Activated T-cell treated with anti-CD3 and anti-CD28 coated beads, Interleukin-2, amount 50 U/mL, for 1 hour (primary cell): ENCODE measurements around the gene SPTBN4.
A peak's percentile ranks its signal among the peaks of the same experiment; 100 is the strongest.

Experiments
- DNase-seq: peaks from one replicate; pipeline ENCODE4 v3.0.0-alpha.2; 2020

The SPTBN4 gene

DNA sequence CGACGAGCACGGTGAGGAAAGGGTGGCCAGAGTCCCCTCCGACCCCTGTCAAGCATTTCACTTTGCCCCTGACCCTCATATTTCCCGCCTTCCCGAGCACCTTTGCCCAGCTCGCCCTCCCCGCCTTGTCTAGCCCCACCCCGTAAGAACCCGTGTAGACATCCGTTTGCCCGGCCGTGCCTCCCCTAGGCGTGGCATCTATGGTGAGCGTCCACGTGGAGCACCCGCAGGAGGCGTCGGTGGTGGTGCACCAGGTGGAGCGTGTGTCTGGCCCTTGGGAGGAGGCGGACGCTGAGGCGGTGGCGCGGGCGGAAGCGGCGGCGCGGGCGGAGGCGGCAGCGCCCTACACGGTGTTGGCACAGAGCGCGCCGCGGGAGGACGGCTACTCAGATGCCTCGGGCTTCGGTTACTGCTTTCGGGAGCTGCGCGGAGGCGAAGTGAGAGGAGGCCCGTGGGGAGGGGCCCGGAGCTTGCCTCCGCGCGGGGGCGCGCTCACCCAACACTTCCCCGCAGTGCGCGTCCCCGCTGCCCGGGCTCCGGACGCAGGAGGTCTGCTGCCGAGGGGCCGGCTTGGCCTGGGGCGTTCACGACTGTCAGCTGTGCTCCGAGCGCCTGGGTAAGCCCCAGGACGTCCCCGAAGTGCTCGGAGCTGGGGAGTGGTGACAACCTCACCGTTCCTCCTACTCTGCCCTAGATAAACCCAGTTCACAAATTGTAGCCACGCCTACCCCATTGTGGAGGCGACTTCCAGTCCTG lies 138.6 kb downstream of the SPTBN4 start:
- DNase-seq: peak; percentile 80

DNA sequence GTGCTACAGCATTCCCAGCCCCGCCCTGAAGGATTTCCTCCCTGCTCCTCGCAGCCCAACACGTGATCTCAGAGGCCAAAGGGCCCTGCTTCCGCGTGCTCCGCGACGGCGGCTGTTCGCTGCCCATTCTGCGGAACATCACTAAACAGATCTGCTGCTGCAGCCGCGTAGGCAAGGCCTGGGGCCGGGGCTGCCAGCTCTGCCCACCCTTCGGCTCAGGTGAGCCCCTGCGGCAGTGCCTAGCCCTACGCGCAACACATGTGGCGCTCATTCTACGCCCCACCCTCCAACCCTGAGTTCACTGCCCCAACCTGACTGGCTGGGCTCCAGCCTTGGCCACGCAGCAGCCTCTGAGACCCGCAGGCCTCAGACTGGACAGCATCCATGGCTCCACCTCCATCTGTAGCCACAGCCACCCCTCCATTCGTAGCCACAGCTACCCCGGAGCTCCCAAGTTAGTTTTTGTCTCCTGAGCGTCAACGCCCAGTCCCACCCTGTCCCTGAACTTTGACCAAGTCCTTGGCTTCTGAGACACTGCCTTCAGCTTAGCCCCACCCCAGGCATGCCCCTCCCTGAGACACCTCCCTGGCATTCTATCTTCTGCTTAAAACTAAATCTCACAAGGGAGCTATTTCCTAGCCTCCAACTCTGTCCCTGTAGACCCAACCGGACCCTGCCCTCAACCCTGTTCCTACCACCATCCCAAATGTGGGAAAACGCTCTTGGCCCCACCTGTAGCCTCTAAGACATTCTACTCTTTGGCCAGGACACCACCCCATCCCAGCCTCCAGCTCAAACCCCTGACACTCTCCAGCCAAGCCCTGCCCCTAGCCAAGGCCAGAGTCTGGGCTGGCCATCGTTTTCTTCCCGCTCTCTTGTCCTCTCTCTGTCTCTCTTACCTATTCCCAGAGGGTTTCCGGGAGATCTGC lies 140.8 kb downstream of the SPTBN4 start:
- no peak for DNase-seq

DNA sequence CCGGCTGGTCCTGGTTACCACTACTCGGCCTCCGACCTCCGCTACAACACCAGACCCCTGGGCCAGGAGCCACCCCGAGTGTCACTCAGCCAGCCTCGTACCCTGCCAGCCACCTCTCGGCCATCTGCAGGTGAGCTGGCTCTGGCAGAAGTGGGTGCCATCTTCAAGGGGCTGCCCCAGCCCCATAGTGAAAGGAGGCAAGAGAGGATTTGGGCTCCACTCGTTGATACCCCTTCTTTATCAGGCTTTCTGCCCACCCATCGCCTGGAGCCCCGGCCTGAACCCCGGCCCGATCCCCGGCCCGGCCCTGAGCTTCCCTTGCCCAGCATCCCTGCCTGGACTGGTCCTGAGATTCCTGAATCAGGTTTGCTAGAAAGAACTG lies 141.4 kb downstream of the SPTBN4 start:
- no peak for DNase-seq

DNA sequence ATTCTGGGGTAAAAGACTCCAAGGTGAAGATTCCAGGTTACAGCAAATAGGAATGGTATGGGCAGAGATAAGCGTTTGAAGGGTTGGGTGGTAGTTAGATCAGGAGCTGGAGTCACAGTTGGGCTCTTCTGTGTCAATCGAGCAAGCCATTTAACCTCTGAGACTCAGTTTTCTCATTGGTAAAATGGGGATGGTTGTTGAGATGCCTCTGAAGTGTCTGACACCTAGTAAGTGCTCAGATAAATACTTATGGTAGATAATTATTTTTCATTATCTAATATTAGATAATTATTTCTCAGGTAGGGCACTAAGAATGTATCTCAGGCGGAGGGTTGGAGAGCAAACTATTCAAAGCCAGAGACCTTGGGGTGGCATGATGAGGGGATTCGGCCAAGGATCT lies 142.2 kb downstream of the SPTBN4 start:
- DNase-seq: no peak

DNA sequence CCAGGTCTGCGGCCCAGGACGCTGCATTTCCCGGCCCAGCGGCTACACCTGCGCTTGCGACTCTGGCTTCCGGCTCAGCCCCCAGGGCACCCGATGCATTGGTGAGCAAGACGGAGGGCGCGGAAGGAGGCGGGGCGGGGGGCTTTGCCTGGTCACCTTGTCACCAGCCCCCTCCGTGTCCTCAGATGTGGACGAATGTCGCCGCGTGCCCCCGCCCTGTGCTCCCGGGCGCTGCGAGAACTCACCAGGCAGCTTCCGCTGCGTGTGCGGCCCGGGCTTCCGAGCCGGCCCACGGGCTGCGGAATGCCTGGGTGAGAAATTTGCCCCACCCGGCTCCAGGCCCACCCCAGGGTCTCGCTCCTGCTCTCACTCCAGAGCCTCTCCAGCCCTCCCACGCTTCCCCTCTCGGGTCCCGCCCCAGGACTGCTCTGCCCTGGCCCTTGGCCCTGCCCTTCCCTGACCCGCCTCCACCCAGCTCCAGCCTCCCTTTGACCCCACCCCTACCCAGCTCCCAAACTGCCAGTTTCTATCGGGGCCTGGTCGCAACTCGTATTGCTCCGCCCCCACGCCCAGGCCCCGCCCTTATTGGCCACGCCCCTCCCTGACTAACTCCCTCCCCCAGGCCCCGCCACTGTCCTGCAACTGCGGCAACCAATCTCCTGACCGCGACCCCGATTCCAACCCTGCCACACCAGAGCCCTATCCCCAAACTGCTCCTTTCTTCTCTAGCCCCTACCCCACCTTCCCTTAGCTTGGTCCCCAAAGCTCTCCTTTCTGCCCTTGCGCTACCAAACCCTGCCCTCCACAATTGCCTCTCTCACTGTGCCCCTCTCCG lies 143.0 kb downstream of the SPTBN4 start:
- DNase-seq: peak; percentile 88

DNA sequence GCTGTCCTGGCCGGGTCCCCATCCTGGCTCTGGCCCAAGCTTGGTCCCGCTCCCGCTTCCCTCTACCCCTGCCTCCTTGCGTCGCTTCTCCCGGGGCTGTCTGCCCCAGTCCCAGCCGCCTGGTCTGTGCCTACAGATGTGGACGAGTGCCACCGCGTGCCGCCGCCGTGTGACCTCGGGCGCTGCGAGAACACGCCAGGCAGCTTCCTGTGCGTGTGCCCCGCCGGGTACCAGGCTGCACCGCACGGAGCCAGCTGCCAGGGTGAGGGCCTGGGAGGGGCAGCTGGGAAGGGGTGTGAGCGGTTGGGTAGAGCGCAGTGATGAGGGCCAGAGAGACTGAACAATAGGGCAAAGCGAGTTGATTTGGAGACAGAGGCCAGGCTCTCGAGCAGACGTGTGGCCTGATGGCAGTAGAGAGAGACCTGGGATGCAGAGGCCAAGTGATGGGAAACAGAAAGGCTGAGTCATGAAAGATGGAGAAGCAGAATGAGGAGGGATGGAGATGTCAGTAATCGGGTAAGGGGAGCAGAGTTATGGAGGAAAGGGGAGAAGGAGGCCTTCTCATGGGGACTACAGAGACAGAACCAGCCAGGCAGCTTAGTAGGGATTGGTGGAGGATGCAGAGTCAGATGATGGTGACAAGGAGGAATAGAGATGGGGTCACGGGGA lies 143.7 kb downstream of the SPTBN4 start:
- peak; percentile 75 for DNase-seq

DNA sequence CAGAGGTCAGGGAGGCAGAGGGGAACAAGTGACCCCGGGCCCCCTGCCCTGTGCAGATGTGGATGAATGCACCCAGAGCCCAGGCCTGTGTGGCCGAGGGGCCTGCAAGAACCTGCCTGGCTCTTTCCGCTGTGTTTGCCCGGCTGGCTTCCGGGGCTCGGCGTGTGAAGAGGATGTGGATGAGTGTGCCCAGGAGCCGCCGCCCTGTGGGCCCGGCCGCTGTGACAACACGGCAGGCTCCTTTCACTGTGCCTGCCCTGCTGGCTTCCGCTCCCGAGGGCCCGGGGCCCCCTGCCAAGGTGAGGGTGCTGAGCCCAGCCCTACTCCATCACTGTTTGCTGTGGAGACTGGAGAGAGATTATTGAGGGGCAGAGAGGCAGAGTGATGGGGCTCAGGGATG lies 144.3 kb downstream of the SPTBN4 start:
- DNase-seq: peak; percentile 40

DNA sequence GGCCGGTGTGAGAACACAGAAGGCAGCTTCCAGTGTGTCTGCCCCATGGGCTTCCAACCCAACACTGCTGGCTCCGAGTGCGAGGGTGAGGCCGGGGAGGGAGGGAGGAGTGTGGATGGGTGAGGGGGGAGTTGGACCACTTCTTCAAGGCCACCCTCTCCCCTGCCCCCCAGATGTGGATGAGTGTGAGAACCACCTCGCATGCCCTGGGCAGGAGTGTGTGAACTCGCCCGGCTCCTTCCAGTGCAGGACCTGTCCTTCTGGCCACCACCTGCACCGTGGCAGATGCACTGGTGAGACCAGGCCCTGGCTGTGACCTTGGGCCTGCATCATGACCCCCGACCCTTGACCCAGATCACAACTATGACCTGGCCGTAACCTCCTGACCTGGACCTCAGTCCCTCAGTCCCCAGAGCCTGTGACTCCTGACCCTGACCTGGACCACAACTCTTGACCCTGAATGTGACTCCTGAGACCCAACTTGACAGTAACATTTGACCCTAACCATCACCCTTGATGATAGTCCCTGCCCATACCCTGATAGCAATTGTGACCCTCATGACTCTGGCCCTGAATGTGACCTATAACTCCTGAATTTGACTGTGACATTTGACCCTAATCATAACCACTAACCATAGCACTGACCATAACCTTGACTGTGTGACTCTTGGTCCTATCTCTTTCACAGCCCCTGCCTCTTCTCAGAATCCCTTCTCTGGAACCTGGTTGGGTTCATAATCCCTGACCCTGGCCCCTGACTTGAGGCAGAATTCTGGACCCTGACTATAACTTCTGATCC lies 145.3 kb downstream of the SPTBN4 start:
- DNase-seq: no peak

DNA sequence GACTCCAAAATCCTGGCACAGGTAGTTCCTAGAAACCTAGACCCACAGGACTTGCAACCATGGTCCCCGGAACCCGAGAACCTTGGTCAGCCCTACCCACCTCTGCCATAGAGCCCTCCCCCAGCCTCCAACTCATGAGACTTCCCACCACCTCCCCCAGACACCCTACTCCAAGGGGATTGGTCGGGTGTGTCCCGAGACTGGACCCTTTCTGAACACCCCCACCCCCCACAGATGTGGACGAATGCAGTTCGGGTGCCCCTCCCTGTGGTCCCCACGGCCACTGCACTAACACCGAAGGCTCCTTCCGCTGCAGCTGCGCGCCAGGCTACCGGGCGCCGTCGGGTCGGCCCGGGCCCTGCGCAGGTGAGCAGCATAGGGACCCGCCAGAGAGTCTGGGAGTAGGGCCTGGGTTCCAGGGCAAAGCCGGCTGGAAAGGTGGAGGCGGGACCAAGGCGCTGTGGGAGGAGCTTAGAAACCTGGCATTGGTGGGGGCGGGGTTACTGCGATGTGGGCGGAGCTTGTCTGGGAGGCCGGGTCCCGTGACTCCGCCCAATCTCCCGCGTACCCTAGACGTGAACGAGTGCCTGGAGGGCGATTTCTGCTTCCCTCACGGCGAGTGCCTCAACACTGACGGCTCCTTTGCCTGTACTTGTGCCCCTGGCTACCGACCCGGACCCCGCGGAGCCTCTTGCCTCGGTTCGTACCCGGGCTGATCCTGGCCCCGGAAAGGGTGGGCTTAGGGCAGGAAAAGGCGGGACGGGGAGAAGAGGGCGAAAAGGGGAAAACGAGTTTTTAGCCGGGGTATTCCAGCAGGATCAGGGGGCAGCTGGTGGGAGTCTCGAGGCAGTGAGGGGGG lies 146.3 kb downstream of the SPTBN4 start:
- peak; percentile 77 for DNase-seq

DNA sequence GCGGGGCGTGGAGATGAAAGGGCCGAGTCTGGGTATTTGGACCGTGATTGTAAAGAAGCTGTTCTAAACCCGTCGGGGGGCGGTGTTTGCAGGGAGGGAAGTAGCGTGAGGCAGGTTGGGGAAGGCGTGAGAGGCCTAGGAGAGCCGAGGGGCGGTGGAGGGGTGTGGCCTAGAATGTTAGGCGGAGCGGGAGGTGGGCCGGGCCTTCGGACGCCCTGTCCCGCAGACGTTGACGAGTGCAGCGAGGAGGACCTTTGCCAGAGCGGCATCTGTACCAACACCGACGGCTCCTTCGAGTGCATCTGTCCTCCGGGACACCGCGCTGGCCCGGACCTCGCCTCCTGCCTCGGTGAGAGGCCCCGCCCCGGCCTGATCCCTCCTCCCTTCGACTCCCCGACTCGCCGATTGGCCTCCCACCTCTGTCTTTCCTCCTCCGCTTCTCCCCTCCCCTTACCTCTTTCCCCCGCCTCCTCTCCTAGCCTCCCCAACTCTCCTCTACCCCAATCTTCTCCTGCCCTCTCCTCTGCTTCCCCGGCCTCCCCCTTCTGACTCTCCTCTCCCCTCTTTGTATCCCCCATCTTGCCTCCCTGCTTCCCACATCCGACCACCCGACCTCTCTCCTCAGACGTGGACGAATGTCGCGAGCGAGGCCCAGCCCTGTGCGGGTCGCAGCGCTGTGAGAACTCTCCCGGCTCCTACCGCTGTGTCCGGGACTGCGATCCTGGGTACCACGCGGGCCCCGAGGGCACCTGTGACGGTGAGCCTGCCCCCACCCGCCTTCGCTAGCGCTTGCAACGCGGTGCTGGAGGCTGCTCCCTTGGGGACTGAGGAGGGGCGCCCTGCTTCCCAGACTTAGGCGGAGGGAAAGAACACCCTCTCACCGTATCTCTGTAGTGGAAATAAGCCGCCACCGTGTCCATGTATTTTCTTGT lies 147.2 kb downstream of the SPTBN4 start:
- DNase-seq: peak; percentile 84

DNA sequence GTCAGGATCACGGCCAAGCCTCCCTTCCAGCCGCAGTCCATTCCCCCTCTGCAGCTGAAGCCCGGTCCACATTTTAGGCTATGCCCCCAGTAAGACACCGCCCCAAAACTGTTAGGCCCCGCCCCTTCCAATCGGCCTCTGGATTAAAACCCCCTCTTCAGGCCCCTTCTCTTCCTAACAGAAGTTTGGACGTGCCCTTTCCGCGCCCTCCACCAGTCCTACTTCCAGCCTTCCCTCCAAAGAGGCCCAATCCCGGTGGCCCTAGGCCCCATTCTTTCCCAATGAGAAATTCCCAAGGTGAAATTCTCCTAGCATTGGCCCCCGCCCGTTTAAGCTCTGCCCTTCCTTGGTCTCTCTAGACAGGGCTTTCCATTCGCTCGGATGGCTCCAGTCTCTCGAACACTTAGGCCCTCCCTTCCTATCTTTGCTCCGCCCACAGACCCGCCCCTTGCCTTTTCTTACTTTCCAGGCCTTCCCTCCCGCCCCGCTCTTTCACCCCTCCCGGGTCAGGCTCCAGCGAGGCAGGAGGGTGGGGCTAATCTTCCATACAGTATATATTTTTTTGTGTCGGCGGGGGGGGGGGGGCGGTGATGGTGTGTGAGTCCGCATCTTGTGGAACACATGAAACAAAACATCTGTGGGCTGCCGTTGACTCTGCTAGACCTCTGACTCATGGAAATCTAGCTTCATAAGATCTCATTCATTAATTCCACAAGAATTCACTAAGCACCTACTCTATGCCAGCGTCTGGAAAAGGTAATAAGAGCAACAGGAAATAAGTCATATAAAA lies 148.0 kb downstream of the SPTBN4 start:
- DNase-seq: peak; percentile 87

DNA sequence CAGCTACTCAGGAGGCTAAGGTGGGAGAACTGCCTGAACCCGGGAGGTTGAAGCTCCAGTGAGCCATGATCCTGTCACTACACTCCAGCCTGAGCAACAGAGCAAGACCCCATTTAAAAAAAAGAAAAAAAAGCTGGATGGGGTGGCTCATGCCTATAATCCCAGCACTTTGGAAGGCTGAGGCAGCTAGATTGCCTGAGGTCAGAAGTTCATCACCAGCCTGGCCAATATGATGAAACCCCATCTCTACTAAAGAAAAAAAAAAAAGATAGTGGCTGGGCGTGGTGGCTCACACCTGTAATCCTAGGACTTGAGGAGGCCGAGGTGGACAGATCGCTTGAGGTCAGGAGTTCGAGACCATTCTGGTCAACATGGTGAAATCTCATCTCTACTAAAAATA lies 149.4 kb downstream of the SPTBN4 start:
- DNase-seq: no peak

DNA sequence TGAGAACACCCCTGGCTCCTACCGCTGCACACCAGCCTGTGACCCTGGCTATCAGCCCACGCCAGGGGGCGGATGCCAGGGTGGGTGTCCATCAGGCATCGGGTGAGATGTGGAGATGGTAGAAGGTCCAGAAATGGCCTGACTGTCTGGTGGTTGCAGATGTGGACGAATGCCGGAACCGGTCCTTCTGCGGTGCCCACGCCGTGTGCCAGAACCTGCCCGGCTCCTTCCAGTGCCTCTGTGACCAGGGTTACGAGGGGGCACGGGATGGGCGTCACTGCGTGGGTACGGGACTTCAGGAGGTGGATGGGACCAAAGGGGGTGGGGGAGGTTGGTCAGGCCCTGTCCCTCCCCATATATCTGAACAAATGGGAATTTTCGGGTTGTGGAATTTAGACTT lies 150.1 kb downstream of the SPTBN4 start:
- DNase-seq: no peak

DNA sequence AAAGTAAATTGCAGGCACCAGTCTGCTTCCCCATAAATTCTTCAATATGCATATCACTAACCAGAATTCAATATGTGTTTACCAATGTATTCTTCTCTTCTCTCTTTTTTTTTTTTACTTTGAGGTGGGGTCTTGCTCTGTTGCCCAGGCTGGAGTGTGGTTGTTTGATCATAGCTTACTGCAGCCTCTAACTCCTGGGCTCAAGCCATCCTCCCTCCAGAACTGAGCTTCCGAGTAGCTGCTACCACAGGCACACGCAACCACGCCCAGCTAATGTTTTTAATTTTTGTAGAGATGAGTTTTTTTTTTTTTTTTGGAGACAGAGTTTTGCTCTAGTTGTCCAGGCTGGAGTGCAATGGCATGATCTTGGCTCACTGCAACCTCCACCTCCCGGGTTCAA lies 151.2 kb downstream of the SPTBN4 start:
- DNase-seq: no peak

DNA sequence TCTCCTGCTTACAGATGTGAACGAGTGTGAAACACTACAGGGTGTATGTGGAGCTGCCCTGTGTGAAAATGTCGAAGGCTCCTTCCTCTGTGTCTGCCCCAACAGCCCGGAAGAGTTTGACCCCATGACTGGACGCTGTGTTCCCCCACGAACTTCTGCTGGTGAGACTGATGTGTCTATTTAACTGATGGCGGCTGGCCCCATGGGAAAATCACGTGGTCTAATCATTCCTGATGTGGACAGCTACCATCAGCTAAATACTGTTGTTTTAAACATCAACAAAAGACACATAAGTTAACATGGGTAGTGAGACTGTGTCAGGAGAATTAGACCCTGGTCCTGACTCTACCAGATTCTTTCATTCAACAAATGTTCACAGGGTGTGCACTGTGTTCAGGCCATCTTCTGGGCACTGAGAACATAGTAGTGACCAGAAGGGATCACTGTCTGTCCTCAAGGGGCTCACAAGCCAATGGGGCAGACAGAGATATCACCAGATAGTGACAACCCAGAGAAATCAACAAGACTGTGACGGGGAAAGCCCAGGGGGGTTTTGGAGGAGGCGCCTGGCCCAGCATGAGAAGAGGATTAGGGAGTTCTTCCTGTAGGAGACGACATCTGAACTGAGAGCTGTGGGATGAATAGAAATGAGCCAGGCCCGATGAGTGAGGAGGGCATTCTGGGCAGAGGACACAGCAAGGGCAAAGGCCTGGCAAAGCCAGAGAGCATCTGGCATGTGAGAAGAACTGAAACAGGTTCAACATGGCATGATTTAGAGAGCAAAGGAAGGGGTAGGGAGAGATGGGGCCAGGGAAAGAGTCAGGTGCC lies 152.7 kb downstream of the SPTBN4 start:
- no peak for DNase-seq

DNA sequence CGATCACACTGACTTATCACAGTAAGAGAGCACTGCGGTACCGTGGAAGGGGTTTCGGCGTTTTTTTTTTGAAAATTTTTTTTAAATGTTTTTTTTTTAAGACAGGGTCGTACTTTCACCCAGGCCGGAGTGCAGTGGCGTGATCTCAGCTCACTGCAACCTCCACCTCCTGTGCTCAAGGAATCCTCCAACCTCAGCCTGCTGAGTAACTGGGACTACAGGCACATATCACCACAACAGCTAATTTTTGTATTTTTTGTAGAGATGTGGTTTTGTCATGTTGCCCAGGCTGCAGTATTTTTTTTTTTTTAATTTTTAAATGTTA lies 153.3 kb downstream of the SPTBN4 start:
- no peak for DNase-seq

DNA sequence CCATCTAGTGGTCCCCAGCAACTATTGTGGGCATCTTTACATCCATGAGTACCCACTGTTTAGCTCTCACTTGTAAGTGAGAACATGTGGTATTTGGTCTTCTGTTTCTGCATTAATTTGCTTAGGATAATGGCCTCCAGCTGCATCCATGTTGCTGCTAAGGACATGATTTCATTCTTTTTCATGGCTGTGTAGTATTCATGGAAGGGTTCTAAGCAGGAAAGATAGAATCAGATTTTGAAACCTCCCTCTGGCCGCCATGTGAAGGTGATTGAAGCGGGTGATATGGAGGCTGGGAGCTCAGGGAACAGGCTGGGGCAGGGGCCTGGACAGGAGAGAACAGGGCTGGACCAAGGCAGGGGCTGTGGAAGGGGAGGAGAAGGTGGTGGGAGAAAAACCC lies 154.5 kb downstream of the SPTBN4 start:
- no peak for DNase-seq
